GM23248 (cell line): ENCODE measurements around the gene CANT1.

Experiments
- EZH2 ChIP-seq: fragments of 200-600 bp; sonication (generic); IDR thresholded peaks from 2 replicates; pipeline ENCODE4 v1.6.1; 2018; ENCODE audit warnings: antibody characterized with exemption, mild to moderate bottlenecking; ENCODE audit not compliant: insufficient read depth, poor library complexity, severe bottlenecking
- EZH2phosphoT487 ChIP-seq: fragments of 200-600 bp; sonication (generic); IDR thresholded peaks from 2 replicates; pipeline ENCODE4 v1.6.1; 2018; ENCODE audit warnings: antibody characterized with exemption, moderate library complexity, mild to moderate bottlenecking, low read depth; ENCODE audit not compliant: insufficient read depth

DNA sequence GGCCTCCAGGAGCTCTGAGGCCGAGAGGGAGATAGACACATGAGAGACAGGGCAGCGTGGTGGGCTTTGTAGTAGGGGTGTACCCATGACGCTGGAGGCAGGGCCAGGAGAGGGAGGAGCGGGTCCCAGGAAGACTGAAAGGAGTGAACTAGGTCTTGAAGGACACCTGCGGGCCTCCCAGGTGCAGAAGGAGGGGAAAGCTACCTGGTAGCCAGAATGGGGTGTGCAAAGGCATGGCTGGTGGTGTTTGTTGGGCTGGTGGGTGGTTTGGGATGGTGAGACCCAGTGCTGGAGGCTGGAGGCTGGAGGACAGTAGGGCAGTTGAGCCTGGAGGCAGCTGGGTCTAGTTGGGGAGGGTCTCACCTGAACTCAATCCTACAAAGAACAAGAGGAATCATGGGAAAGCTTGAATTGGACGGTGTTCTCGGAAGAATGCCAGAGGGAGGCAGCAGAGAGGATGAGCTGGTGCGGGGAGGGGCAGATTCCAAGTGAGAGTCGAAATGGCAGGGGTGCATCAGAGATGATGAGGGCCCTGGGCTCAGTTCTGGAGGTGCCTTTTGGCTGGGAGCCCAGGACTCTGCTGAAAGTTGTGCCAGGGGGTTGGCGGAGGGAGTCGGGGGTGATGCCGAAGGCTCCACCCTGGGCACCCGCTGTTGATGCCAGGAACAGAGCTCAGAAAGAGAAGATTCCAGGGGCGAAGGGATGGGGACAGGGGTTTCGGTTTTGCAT lies 35.6 kb upstream of the CANT1 start:
- TF ChIP-seq EZH2 (no peak), EZH2phosphoT487 (no peak)
